ENCODE data around the gene LCP1. TPM values are rescaled to one million over a fixed set of nuclear protein-coding genes. Genes with fewer than 3 reads are reported as not detected.

The LCP1 gene
- total RNA-seq, 1 donor from 2014 or later: 83.1 TPM

- H3K36me3 ChIP-seq (ENCODE audit: control insufficient read depth, insufficient read depth, low read length): no peaks in the 10 kb centered on the region
- no peak for DNase-seq (ENCODE audit: low read depth)
- no peak overlapping the region for H3K4me3 ChIP-seq (ENCODE audit: low read depth, low read length)
- TF ChIP-seq CTCF (IDR thresholded peaks at IDR 0.05; ENCODE audit: insufficient read depth, low read length, poor library complexity, severe bottlenecking): no peak
- no peaks in the 10 kb centered on the region for H3K27me3 ChIP-seq (ENCODE audit: control insufficient read depth, insufficient read depth, low read length)
Measured at GRCh38 chr13:46087481-46087880, 94.5 kb downstream of the LCP1 start.

GRCh38 chr13:46086985-46087384 is 95.0 kb downstream of the LCP1 start:
- TF ChIP-seq CTCF (IDR thresholded peaks at IDR 0.05; ENCODE audit: insufficient read depth, low read length, poor library complexity, severe bottlenecking): no peak
- DNase-seq (ENCODE audit: low read depth): no peak
- H3K36me3 ChIP-seq (ENCODE audit: control insufficient read depth, insufficient read depth, low read length): no peaks in the 10 kb centered on the region
- no peaks in the 10 kb centered on the region for H3K27me3 ChIP-seq (ENCODE audit: control insufficient read depth, insufficient read depth, low read length)
- no peak overlapping the region for H3K4me3 ChIP-seq (ENCODE audit: low read depth, low read length)

GRCh38 chr13:46086421-46086922 is 95.5 kb downstream of the LCP1 start:
- no peaks in the 10 kb centered on the region for H3K36me3 ChIP-seq (ENCODE audit: control insufficient read depth, insufficient read depth, low read length)
- DNase-seq (ENCODE audit: low read depth): no peak
- TF ChIP-seq CTCF (IDR thresholded peaks at IDR 0.05; ENCODE audit: insufficient read depth, low read length, poor library complexity, severe bottlenecking): no peak
- no peak overlapping the region for H3K4me3 ChIP-seq (ENCODE audit: low read depth, low read length)
- no peaks in the 10 kb centered on the region for H3K27me3 ChIP-seq (ENCODE audit: control insufficient read depth, insufficient read depth, low read length)

GRCh38 chr13:46085737-46086136 is 96.2 kb downstream of the LCP1 start:
- no peak overlapping the region for H3K4me3 ChIP-seq (ENCODE audit: low read depth, low read length)
- no peaks in the 10 kb centered on the region for H3K27me3 ChIP-seq (ENCODE audit: control insufficient read depth, insufficient read depth, low read length)
- H3K36me3 ChIP-seq (ENCODE audit: control insufficient read depth, insufficient read depth, low read length): no peaks in the 10 kb centered on the region
- DNase-seq (ENCODE audit: low read depth): no peak
- TF ChIP-seq CTCF (IDR thresholded peaks at IDR 0.05; ENCODE audit: insufficient read depth, low read length, poor library complexity, severe bottlenecking): no peak

GRCh38 chr13:46082324-46082723 is 99.7 kb downstream of the LCP1 start:
- no peaks in the 10 kb centered on the region for H3K27me3 ChIP-seq (ENCODE audit: control insufficient read depth, insufficient read depth, low read length)
- DNase-seq (ENCODE audit: low read depth): no peak
- H3K4me3 ChIP-seq (ENCODE audit: low read depth, low read length): no peak overlapping the region
- no peak for TF ChIP-seq CTCF (IDR thresholded peaks at IDR 0.05; ENCODE audit: insufficient read depth, low read length, poor library complexity, severe bottlenecking)
- no peaks in the 10 kb centered on the region for H3K36me3 ChIP-seq (ENCODE audit: control insufficient read depth, insufficient read depth, low read length)

- no peaks in the 10 kb centered on the region for H3K36me3 ChIP-seq (ENCODE audit: control insufficient read depth, insufficient read depth, low read length)
- H3K27me3 ChIP-seq (ENCODE audit: control insufficient read depth, insufficient read depth, low read length): no peaks in the 10 kb centered on the region
- no peak for DNase-seq (ENCODE audit: low read depth)
- no peak for TF ChIP-seq CTCF (IDR thresholded peaks at IDR 0.05; ENCODE audit: insufficient read depth, low read length, poor library complexity, severe bottlenecking)
- H3K4me3 ChIP-seq (ENCODE audit: low read depth, low read length): no peak overlapping the region
Measured at GRCh38 chr13:46079770-46080169, 102.2 kb downstream of the LCP1 start.
